ENCODE data around the gene FCGR3A.
"Not testable (repeated sequence)": the region's sequence is repeated elsewhere in the genome, so short reads cannot be mapped to it uniquely, and the experiment has no call there.

DNA sequence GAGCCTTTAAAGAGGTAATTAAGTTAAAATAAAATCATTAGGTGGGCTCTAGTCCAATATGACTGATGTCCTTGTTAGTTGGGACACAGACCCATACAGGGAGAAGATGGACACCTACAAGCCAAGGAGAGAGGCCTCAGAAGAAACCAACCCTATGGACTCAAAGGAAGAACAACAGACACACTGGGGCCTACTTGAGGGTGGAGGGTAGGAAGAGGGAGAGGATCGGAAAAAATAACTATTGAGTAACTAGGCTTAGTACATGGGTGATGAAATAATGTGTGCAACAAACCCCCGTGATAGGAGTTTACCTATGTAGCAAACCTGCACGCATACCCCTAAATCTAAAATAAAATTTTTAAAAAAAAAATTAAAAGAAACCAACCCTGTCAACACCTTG is 4.7 kb upstream of the FCGR3A start:
- TF ChIP-seq POLR2A (IDR thresholded peaks at IDR 0.05; ENCODE audit: low read depth); POLR2AphosphoS5 (IDR thresholded peaks at IDR 0.05): not testable (repeated sequence)
